ENCODE data around the gene THAP3. TPM values are rescaled to one million over a fixed set of nuclear protein-coding genes. Genes with fewer than 3 reads are reported as not detected.
A peak's percentile ranks its signal among the peaks of the same experiment; 100 is the strongest.
"Not testable (repeated sequence)": the region's sequence is repeated elsewhere in the genome, so short reads cannot be mapped to it uniquely, and the experiment has no call there.

Gene THAP3
- total RNA-seq, 1 donor from 2014 or later = 11.5 TPM

- ATAC-seq (ENCODE audit: poor library complexity) = no peak
- intact Hi-C loops (cut with DNase I) = no loop called here
- DNase-seq = no peak
Measured at GRCh38 chr1:6588893-6589520, 35.7 kb upstream of the THAP3 start.

- ATAC-seq (ENCODE audit: poor library complexity) = no peak
- intact Hi-C loops (cut with DNase I) = no loop called here
Measured at GRCh38 chr1:6590046-6590445, 34.6 kb upstream of the THAP3 start.

GRCh38 chr1:6591222-6591621, 33.4 kb upstream of the THAP3 start:
- ATAC-seq (ENCODE audit: poor library complexity) (peak; percentile 30), DNase-seq (peak; percentile 67)
- intact Hi-C loops (cut with DNase I) = no loop called here

More at GRCh38 chr1:6590046-6590445, 34.6 kb upstream of the THAP3 start:
- no peak for DNase-seq

GRCh38 chr1:6591644-6592043, 33.0 kb upstream of the THAP3 start:
- DNase-seq = no peak
- intact Hi-C loops (cut with DNase I) = no loop called here
- no peak for ATAC-seq (ENCODE audit: poor library complexity)

GRCh38 chr1:6592441-6592840, 32.2 kb upstream of the THAP3 start:
- peak; percentile 56 for DNase-seq
- ATAC-seq (ENCODE audit: poor library complexity) = no peak
- intact Hi-C loops (cut with DNase I) = no loop called here

GRCh38 chr1:6592865-6593593, 31.6 kb upstream of the THAP3 start:
- no peak for DNase-seq
- intact Hi-C loops (cut with DNase I) = no loop called here
- no peak for ATAC-seq (ENCODE audit: poor library complexity)

GRCh38 chr1:6593810-6594209, 30.9 kb upstream of the THAP3 start:
- ATAC-seq (ENCODE audit: poor library complexity) (no peak), DNase-seq (no peak)
- intact Hi-C loops (cut with DNase I) = no loop called here

- DNase-seq (no peak), ATAC-seq (ENCODE audit: poor library complexity) (no peak)
- intact Hi-C loops (cut with DNase I) = no loop called here
Measured at GRCh38 chr1:6594977-6595740, 29.5 kb upstream of the THAP3 start.

- ATAC-seq (ENCODE audit: poor library complexity) (no peak), DNase-seq (no peak)
- intact Hi-C loops (cut with DNase I) = no loop called here
Measured at GRCh38 chr1:6596351-6596750, 28.3 kb upstream of the THAP3 start.

- intact Hi-C loops (cut with DNase I) = no loop called here
- ATAC-seq (ENCODE audit: poor library complexity) (peak; percentile 23), DNase-seq (no peak)
Measured at GRCh38 chr1:6596886-6597776, 27.5 kb upstream of the THAP3 start.

GRCh38 chr1:6597777-6598131, 26.9 kb upstream of the THAP3 start:
- intact Hi-C loops (cut with DNase I) = no loop called here
- ATAC-seq (ENCODE audit: poor library complexity) (no peak), DNase-seq (no peak)

- no peak for DNase-seq
- no peak for ATAC-seq (ENCODE audit: poor library complexity)
- intact Hi-C loops (cut with DNase I) = no loop called here
Measured at GRCh38 chr1:6599141-6599975, 25.3 kb upstream of the THAP3 start.

GRCh38 chr1:6599991-6600390, 24.7 kb upstream of the THAP3 start:
- intact Hi-C loops (cut with DNase I); DNase-seq; ATAC-seq (ENCODE audit: poor library complexity): not testable (repeated sequence)

- ATAC-seq (ENCODE audit: poor library complexity) = peak; percentile 10
- intact Hi-C loops (cut with DNase I) = no loop called here
- no peak for DNase-seq
Measured at GRCh38 chr1:6600410-6601048, 24.1 kb upstream of the THAP3 start.

- DNase-seq (peak; percentile 81), ATAC-seq (ENCODE audit: poor library complexity) (peak; percentile 31)
- intact Hi-C loops (cut with DNase I) = no loop called here
Measured at GRCh38 chr1:6601049-6601922, 23.4 kb upstream of the THAP3 start.

- peak; percentile 27 for ATAC-seq (ENCODE audit: poor library complexity)
- peak; percentile 73 for DNase-seq
- intact Hi-C loops (cut with DNase I) = no loop called here
Measured at GRCh38 chr1:6601923-6602668, 22.6 kb upstream of the THAP3 start.

All from Right ventricle myocardium superior (tissue), 1 donor.